Measurements from ENCODE around the gene PSD4. TPM values are rescaled to one million over a fixed set of nuclear protein-coding genes. Genes with fewer than 3 reads are reported as not detected.

The PSD4 gene
- total and polyA plus RNA-seq, 2 of the 8 experiments (the other 6 are each of a cell fraction or from before 2014, with no cell fraction given), result 0.53 to 1.2 TPM

- H3K9me3 ChIP-seq (ENCODE audit: insufficient read depth in 2 of 2, low read depth in 1 of 2, low read length in 1 of 2), result no peaks in the 10 kb centered on the region
- FAIRE-seq (no peak), DNase-seq (ENCODE audit: low read depth in 1 of 2, low spot score in 2 of 2) (no peak)
- 79% methylated on average over 3 of the region's 3 CpGs; no CpG with 5 or more reads in 1 of the 2 experiments for WGBS, 2 experiments (ENCODE audit: extremely low coverage in 1 of 2, insufficient coverage in 1 of 2, insufficient read length in 1 of 2, insufficient replicate concordance in 2 of 2, low coverage in 1 of 2, low lambda C conversion rate in 2 of 2, missing lambda C conversion rate in 1 of 2)
- H3K23ac ChIP-seq (ENCODE audit: insufficient read length), result no peak overlapping the region
- H3K14ac ChIP-seq (ENCODE audit: insufficient read length), result no peak overlapping the region
- no peak overlapping the region for H2BK120ac ChIP-seq (replicated peaks; ENCODE audit: low read depth, low read length)
- no peak overlapping the region for H4K8ac ChIP-seq (ENCODE audit: extremely low read depth, insufficient read depth, low read length)
- TF ChIP-seq SIX5 (IDR thresholded peaks at IDR 0.05; ENCODE audit: low read depth, low read length) (no peak), GTF2F1 (IDR thresholded peaks at IDR 0.05; ENCODE audit: borderline replicate concordance, low read depth, low read length) (no peak), KDM5A (IDR thresholded peaks at IDR 0.05; ENCODE audit: low read length) (no peak), HDAC6 (IDR thresholded peaks at IDR 0.05; ENCODE audit: low read depth, low read length) (no peak)
- no peak overlapping the region for H2AFZ ChIP-seq (ENCODE audit: low read length)
- H3K9ac ChIP-seq (replicated peaks in 1 of 4; ENCODE audit: extremely low read depth in 1 of 4, low read depth in 3 of 4, low read length in 3 of 4), result no peak overlapping the region
- H3K4ac ChIP-seq (replicated peaks; ENCODE audit: insufficient read length, low read depth, low read length), result no peak overlapping the region
- no peaks in the 10 kb centered on the region for H3K79me1 ChIP-seq (ENCODE audit: low read depth, low read length)
- H3K4me1 ChIP-seq (replicated peaks in 1 of 4; ENCODE audit: control insufficient read depth in 3 of 4, insufficient read depth in 4 of 4, low read length in 3 of 4), result peaks cover 0 to 6% (median 3%) of the 10 kb centered on the region in 4 experiments; a peak in 4 of 7 replicates
- no peaks in the 10 kb centered on the region for H3K79me2 ChIP-seq (ENCODE audit: control insufficient read depth in 1 of 2, insufficient read depth in 2 of 2, low read length in 2 of 2)
- H3K18ac ChIP-seq (ENCODE audit: extremely low read depth, low read length), result no peak overlapping the region
- H4K5ac ChIP-seq (ENCODE audit: insufficient read length, low read depth, low read length), result no peak overlapping the region
- no peak overlapping the region for H2BK15ac ChIP-seq (ENCODE audit: low read length)
- H3K4me3 ChIP-seq (ENCODE audit: extremely low read depth in 1 of 4, insufficient read depth in 2 of 4, low read depth in 3 of 4, low read length in 4 of 4), result no peak overlapping the region
- no peak overlapping the region for H2BK20ac ChIP-seq (ENCODE audit: low read length)
- H4K20me1 ChIP-seq (replicated peaks in 1 of 2; ENCODE audit: control insufficient read depth in 1 of 2, insufficient read depth in 2 of 2, low read length in 2 of 2), result no peaks in the 10 kb centered on the region
- H2BK5ac ChIP-seq (ENCODE audit: low read depth, low read length), result no peak overlapping the region
- H2BK12ac ChIP-seq (ENCODE audit: low read depth, low read length), result no peak overlapping the region
- no peaks in the 10 kb centered on the region for H3K27me3 ChIP-seq (replicated peaks in 1 of 4; ENCODE audit: control insufficient read depth in 3 of 4, extremely low read depth in 1 of 4, insufficient read depth in 3 of 4, low read length in 3 of 4)
- H3K36me3 ChIP-seq (ENCODE audit: control insufficient read depth in 2 of 4, insufficient read depth in 4 of 4, low read length in 3 of 4), result no peaks in the 10 kb centered on the region
- H3K27ac ChIP-seq (ENCODE audit: low read depth, low read length), result no peak overlapping the region
- no peak overlapping the region for H3K56ac ChIP-seq (replicated peaks; ENCODE audit: insufficient read length, low read depth, low read length)
- H4K91ac ChIP-seq (replicated peaks; ENCODE audit: insufficient read length, low read length), result no peak overlapping the region
- ChIA-PET POLR2A (ENCODE audit: partially characterized antibody) (interaction anchor here (1.0 kb wide), 1 partner anchor 29 kb away, joined by 3 read pairs; no protein-coding TSS in a partner anchor), CTCF (ENCODE audit: partially characterized antibody) (interaction anchor here (0.7 to 4.6 kb wide), 10 partner anchors 9 to 67 kb away, joined by 3 to 28 read pairs (median 4); no protein-coding TSS in a partner anchor)
- H2AK5ac ChIP-seq (ENCODE audit: low read depth, low read length), result no peak overlapping the region
- no peak overlapping the region for H3K4me2 ChIP-seq (ENCODE audit: insufficient read depth in 1 of 2, low read depth in 2 of 2, low read length in 2 of 2)
- no peaks in the 10 kb centered on the region for H3K23me2 ChIP-seq (ENCODE audit: low read depth, low read length)
Observed at GRCh38 chr2:113229795-113230194, 56.0 kb downstream of the PSD4 start.
